GM12878 (cell line): ENCODE results near the gene BEGAIN. TPM values are rescaled to one million over a fixed set of nuclear protein-coding genes. Genes with fewer than 3 reads are reported as not detected.

Experiments used
- ATAC-seq: fragments of 200-7000 bp; cut with Tn5 transposase; 3 replicates; pipeline ENCODE4 v1.9.1; 2020; ENCODE audit warnings: mild to moderate bottlenecking, moderate library complexity
- BruUV-seq: library from RNA; stranded (reverse); fragments of 400-500 nt; replicated peaks from 2 replicates; lab custom pipeline; 2021; lab: Mats Ljungman, UMichigan
- CTCF ChIA-PET: fragments of 300-600 bp; sonication (Branson Sonifier 250); formaldehyde crosslinking; extraction: SDS; loops from one replicate; lab custom pipeline; 2021; ENCODE audit warnings: inconsistent platforms; lab: Yijun Ruan, JAX
- POLR2A ChIA-PET: fragments of 350-600 bp; formaldehyde crosslinking; extraction: SDS; loops from one replicate; lab custom pipeline; 2021; ENCODE audit warnings: inconsistent platforms; lab: Charles Lee
- RAD21 ChIA-PET: fragments of 300-600 bp; sonication (Branson Sonifier 250); formaldehyde crosslinking; loops from one replicate; lab custom pipeline; 2023; ENCODE audit warnings: antibody characterized with exemption; ENCODE audit not compliant: unreplicated experiment; lab: Charles Lee
- SMC1A ChIA-PET: fragments of 300-600 bp; sonication (Branson Sonifier 250); formaldehyde crosslinking; loops from one replicate; lab custom pipeline; 2023; ENCODE audit not compliant: unreplicated experiment, uncharacterized antibody; lab: Charles Lee
- DNase-seq: peaks from one replicate; pipeline ENCODE4 v3.0.0-alpha.2; 2011; ENCODE audit warnings: low read depth, low spot score
- FAIRE-seq: peaks from 3 replicates; lab custom pipeline; 2011; peaks lifted over from hg19 to GRCh38; lab: Jason Lieb, UNC
- H2AFZ ChIP-seq: 2 replicates; pipeline ENCODE4 v1.6.0; 2011; ENCODE audit warnings: low read depth, low read length, control low read depth; ENCODE audit not compliant: control insufficient read depth
- H3K27ac ChIP-seq: 2 replicates; pipeline ENCODE4 v1.5.1; 2011; ENCODE audit warnings: control low read depth; ENCODE audit not compliant: control insufficient read depth, insufficient read depth
- H3K27me3 ChIP-seq, 2 experiments: replicated peaks in 1 of 2; 2 replicates each; pipeline versions ENCODE4 v1.6.0 to v1.6.1; 2011; ENCODE audit warnings: low read length in 1 of 2; ENCODE audit not compliant: control insufficient read depth in 2 of 2, insufficient read depth in 2 of 2
- H3K36me3 ChIP-seq, 2 experiments: 2 replicates each; pipeline ENCODE4 v1.5.1; 2011; ENCODE audit warnings: low read length in 1 of 2; ENCODE audit not compliant: control insufficient read depth in 2 of 2, insufficient read depth in 2 of 2
- H3K4me1 ChIP-seq: 2 replicates; pipeline ENCODE4 v1.6.1; 2011; ENCODE audit warnings: mild to moderate bottlenecking, low read length, moderate library complexity, mixed read lengths; ENCODE audit not compliant: control insufficient read depth, insufficient read depth
- H3K4me2 ChIP-seq: 2 replicates; pipeline ENCODE4 v1.6.0; 2011; ENCODE audit warnings: control low read depth; ENCODE audit not compliant: control insufficient read depth, insufficient read depth
- H3K4me3 ChIP-seq: fragments of 200-600 bp; sonication (generic); 2 replicates; pipeline ENCODE4 v1.5.1; 2016
- H3K79me2 ChIP-seq: 2 replicates; pipeline ENCODE4 v1.6.0; 2011; ENCODE audit warnings: low read length; ENCODE audit not compliant: control insufficient read depth, insufficient read depth
- H3K9ac ChIP-seq: 2 replicates; pipeline ENCODE4 v1.8.0; 2011; ENCODE audit warnings: low read length, control low read depth, mixed read lengths; ENCODE audit not compliant: control insufficient read depth, insufficient read depth
- H3K9me3 ChIP-seq: replicated peaks from 3 replicates; pipeline ENCODE4 v1.5.1; 2011; ENCODE audit warnings: mild to moderate bottlenecking, low read length; ENCODE audit not compliant: control insufficient read depth, insufficient read depth
- H4K20me1 ChIP-seq: 2 replicates; pipeline ENCODE4 v1.6.0; 2011; ENCODE audit not compliant: control insufficient read depth, insufficient read depth
- CHD2 ChIP-seq: IDR thresholded peaks from 2 replicates; pipeline ENCODE4 v1.6.1; 2011; ENCODE audit warnings: low read depth, low read length, improper control_type of control experiment, borderline replicate concordance
- EED ChIP-seq: sonication (generic); IDR thresholded peaks from 2 replicates; pipeline ENCODE4 v1.6.1; 2016; ENCODE audit warnings: antibody characterized with exemption, low read depth
- HDGF ChIP-seq: fragments of 450-650 bp; IDR thresholded peaks from 2 replicates; pipeline ENCODE4 v1.6.1; 2016; ENCODE audit warnings: antibody characterized with exemption
- JUNB ChIP-seq: IDR thresholded peaks from 2 replicates; pipeline ENCODE4 v1.6.1; 2016; ENCODE audit warnings: antibody characterized with exemption, mild to moderate bottlenecking
- NFYB ChIP-seq: IDR thresholded peaks from 2 replicates; pipeline ENCODE4 v1.6.1; 2011; ENCODE audit warnings: low read depth, mild to moderate bottlenecking, low read length, improper control_type of control experiment, moderate library complexity; ENCODE audit not compliant: insufficient read depth
- RAD21 ChIP-seq: IDR thresholded peaks from 2 replicates; pipeline ENCODE4 v1.6.1; 2011; ENCODE audit warnings: mild to moderate bottlenecking, low read depth, low read length, moderate library complexity; ENCODE audit not compliant: insufficient read depth
- ZNF622 ChIP-seq: fragments of 450-650 bp; IDR thresholded peaks from 2 replicates; pipeline ENCODE4 v1.6.1; 2017; ENCODE audit warnings: mild to moderate bottlenecking, inconsistent platforms
- WGBS: methylation state at CpG from one replicate; pipeline ENCODE4 v1.1.6; 2016; ENCODE audit warnings: low lambda C conversion rate; ENCODE audit not compliant: insufficient replicate concordance, insufficient coverage; ENCODE audit errors: missing lambda C conversion rate; 5-methylcytosine and 5-hydroxymethylcytosine counted together
- in situ Hi-C: fragments of 300-500 bp; cut with MboI; formaldehyde crosslinking; loops from 9 replicates; pipeline ENCODE4 v1.14.3; 2018; ENCODE audit warnings: mixed read lengths
- intact Hi-C: fragments of 100-400 bp; cut with micrococcal nuclease; formaldehyde crosslinking; loops from one replicate; pipeline ENCODE4 v1.14.2; 2022; ENCODE audit not compliant: unreplicated experiment
- polyA plus RNA-seq, 11 experiments: library from polyadenylated mRNA; depleted of rRNA in 4 of 11; unstranded in 6 of 11; stranded (reverse) in 5 of 11; fragments of >200 nt; fragmentation: Nextera tagmentation in 4 of 11; fragmentation: Illumina TruSeq in 1 of 11; extraction: Ambion mirVana in 4 of 11; extraction: Trizol in 1 of 11; gene quantifications; 1 replicate in 1 of 11; 2 replicates in 10 of 11; pipeline versions ENCODE4 v1.2.1 to v1.2.3, GENCODE V29; 2011 to 2016; ENCODE audit warnings: inconsistent platforms in 2 of 11, missing spikeins in 2 of 11, low read depth in 1 of 11
- total RNA-seq, 4 experiments: library from RNA; depleted of rRNA in 3 of 4; stranded (reverse); fragments of >200 nt in 3 of 4; fragmentation: Illumina TruSeq in 1 of 4; extraction: Trizol in 1 of 4; gene quantifications; 2 replicates each; pipeline versions ENCODE4 v1.2.1 to v1.2.3, GENCODE V29; 2013 to 2021
- TF ChIP-seq, protein P1 (sequence below): fragments of 450-650 bp; IDR thresholded peaks from 2 replicates; pipeline ENCODE4 v1.6.1; 2018; ENCODE audit warnings: mild to moderate bottlenecking, low read depth, moderate library complexity; ENCODE audit not compliant: partially characterized antibody

BEGAIN gene
- total and polyA plus RNA-seq, 10 of the 15 experiments (the other 5 are each of a cell fraction or from before 2014, with no cell fraction given): 0.01 to 0.31 (median 0.06) TPM; not detected in 5

DNA sequence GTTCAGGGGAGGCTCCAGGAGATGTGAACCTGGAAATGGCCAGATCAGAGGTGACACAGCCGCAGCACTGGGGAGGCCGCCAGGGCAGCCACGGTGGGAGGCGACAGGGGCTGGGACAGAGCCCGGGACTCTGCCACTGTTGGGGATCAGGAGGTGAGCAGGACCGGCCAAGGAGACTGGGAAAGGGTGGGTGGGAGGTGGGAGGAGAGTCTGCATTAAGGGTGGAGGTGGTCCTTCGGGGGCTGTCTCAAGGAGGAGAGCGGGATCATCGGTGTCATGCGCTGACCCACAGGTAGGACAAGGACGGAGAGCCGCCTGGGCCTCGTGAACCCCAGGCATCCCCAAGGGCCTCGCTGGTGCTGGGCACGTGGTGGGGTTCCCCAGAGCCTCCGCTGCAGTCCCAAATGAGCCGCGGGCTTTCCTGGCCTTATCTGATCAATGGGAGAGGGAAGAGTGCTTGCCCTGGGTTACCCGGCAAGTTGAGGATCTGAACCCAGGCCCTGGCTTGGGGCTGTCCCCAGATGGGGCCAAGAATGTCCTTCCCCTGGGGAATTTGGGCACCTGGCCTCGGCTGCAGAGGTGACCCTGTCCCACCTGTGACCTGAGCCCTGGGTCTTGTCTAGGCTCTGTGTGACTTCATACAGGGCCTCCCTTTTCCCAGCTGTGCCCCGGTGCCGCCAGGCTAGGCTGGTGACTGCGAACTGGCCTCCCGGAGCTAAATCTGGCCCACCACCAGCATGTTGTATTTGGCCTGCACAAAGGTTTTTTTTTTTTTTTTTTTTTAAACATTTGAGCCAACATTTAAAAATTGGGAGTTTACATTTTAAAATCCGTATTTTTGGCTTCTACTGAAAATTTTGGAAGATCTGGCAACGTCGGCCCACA is 13.2 kb downstream of the BEGAIN start:
- BruUV-seq: no TSS peak
- Histone ChIP-seq H3K4me1 (no peaks in the 10 kb centered on the region), H3K79me2 (no peaks in the 10 kb centered on the region), H3K4me3 (no peak overlapping the region), H2AFZ (no peak overlapping the region), H3K9me3 (no peaks in the 10 kb centered on the region), H3K9ac (no peak overlapping the region), H3K4me2 (no peak overlapping the region), H4K20me1 (no peaks in the 10 kb centered on the region), H3K27ac (no peak overlapping the region), H3K27me3 (peaks cover 2 to 7% of the 10 kb centered on the region in 2 experiments; a peak in 3 of 4 replicates), H3K36me3 (no peaks in the 10 kb centered on the region)
- RAD21 ChIA-PET: no interaction called here
- 37% methylated on average over 27 of the region's 27 CpGs for WGBS
- intact Hi-C loops (no loop called here), in situ Hi-C loops (no loop called here)
- POLR2A ChIA-PET: no interaction called here
- SMC1A ChIA-PET: no interaction called here
- no peak for FAIRE-seq
- no peak for ATAC-seq
- CTCF ChIA-PET: no interaction called here
- no peak for DNase-seq
- TF ChIP-seq ZNF622 (no peak), NFYB (no peak), CHD2 (no peak), RAD21 (no peak), EED (no peak), JUNB (no peak), HDGF (no peak)
- TF ChIP-seq, protein P1, sequence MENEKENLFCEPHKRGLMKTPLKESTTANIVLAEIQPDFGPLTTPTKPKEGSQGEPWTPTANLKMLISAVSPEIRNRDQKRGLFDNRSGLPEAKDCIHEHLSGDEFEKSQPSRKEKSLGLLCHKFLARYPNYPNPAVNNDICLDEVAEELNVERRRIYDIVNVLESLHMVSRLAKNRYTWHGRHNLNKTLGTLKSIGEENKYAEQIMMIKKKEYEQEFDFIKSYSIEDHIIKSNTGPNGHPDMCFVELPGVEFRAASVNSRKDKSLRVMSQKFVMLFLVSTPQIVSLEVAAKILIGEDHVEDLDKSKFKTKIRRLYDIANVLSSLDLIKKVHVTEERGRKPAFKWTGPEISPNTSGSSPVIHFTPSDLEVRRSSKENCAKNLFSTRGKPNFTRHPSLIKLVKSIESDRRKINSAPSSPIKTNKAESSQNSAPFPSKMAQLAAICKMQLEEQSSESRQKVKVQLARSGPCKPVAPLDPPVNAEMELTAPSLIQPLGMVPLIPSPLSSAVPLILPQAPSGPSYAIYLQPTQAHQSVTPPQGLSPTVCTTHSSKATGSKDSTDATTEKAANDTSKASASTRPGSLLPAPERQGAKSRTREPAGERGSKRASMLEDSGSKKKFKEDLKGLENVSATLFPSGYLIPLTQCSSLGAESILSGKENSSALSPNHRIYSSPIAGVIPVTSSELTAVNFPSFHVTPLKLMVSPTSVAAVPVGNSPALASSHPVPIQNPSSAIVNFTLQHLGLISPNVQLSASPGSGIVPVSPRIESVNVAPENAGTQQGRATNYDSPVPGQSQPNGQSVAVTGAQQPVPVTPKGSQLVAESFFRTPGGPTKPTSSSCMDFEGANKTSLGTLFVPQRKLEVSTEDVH: no peak
